ENCODE data around the gene RAX2. TPM values are rescaled to one million over a fixed set of nuclear protein-coding genes. Genes with fewer than 3 reads are reported as not detected.

Gene RAX2
- total and polyA plus RNA-seq, 9 of the 15 experiments (the other 6 are each of a cell fraction or from before 2014, with no cell fraction given), result not detected

GRCh38 chr19:3771000-3771905, 775 bp downstream of the RAX2 start:
- no peak for FAIRE-seq
- WGBS (ENCODE audit: insufficient coverage, low coverage, missing lambda C conversion rate), result 53% methylated on average over 21 of the region's 35 CpGs
- H3K4me3 ChIP-seq, result no peak overlapping the region
- no peak overlapping the region for H3K4me2 ChIP-seq (ENCODE audit: insufficient read depth, low read length)
- POLR2A ChIA-PET, result interaction anchor here (0.6 to 5.9 kb wide), 2 partner anchors 8 to 214 kb away, joined by 3 to 48 read pairs; partner anchors contain the start of genes APBA3, EEF2 and MRPL54
- H4K20me1 ChIP-seq (replicated peaks; ENCODE audit: control insufficient read depth, insufficient read depth, low read length), result no peaks in the 10 kb centered on the region
- peak overlapping the region in 1 of 2 experiments; percentile 71; a peak in 1 of 4 replicates for H3K9ac ChIP-seq (ENCODE audit: insufficient read depth in 1 of 2, low read depth in 2 of 2, low read length in 2 of 2)
- ATAC-seq, result no peak
- intact Hi-C loops (cut with micrococcal nuclease) (no loop called here), in situ Hi-C loops (cut with MboI) (no loop called here)
- H3K27me3 ChIP-seq (ENCODE audit: control insufficient read depth in 2 of 2, insufficient read depth in 2 of 2, low read length in 2 of 2), result no peaks in the 10 kb centered on the region
- no peak overlapping the region for H3K27ac ChIP-seq (ENCODE audit: extremely low read depth, low read depth, low read length)
- no peaks in the 10 kb centered on the region for H3K9me1 ChIP-seq (ENCODE audit: control insufficient read depth, insufficient read depth, low read length)
- H3K36me3 ChIP-seq (ENCODE audit: control insufficient read depth, insufficient read depth, low read length), result peaks cover 21% of the 10 kb centered on the region; the same call in 1 of the 3 replicates
- no peak overlapping the region for H2AFZ ChIP-seq (ENCODE audit: low read depth, low read length)
- CTCF ChIA-PET (ENCODE audit: low intra/inter-chr PET ratio), result no interaction called here
- no peaks in the 10 kb centered on the region for H3K9me3 ChIP-seq (replicated peaks; ENCODE audit: control insufficient read depth, insufficient read depth, low read depth, low read length)
- no peak for DNase-seq (ENCODE audit: extremely low read depth in 1 of 4, low spot score in 3 of 4)
- BruUV-seq (replicated peaks), result no TSS peak
- H3K4me1 ChIP-seq (replicated peaks in 1 of 2; ENCODE audit: control insufficient read depth in 2 of 2, insufficient read depth in 2 of 2, low read length in 2 of 2), result peaks cover 0 to 63% of the 10 kb centered on the region in 2 experiments; a peak in 3 of 5 replicates
- no peaks in the 10 kb centered on the region for H3K79me2 ChIP-seq (ENCODE audit: control insufficient read depth, insufficient read depth, low read length)
- no peak for TF ChIP-seq PTTG1 (tag; IDR thresholded peaks at IDR 0.05; ENCODE audit: low read depth)
- no peak for TF ChIP-seq KLF6 (CRISPR knock-in tag; IDR thresholded peaks at IDR 0.05; ENCODE audit: borderline replicate concordance)
- TF ChIP-seq ID3 (CRISPR knock-in tag; IDR thresholded peaks at IDR 0.05), result no peak
- no peak for TF ChIP-seq ID3 (tag; IDR thresholded peaks at IDR 0.05)
- no peak for TF ChIP-seq ZNF121 (CRISPR knock-in tag; conservative IDR thresholded peaks at IDR 0.05)
- TF ChIP-seq CREM (IDR thresholded peaks at IDR 0.05; ENCODE audit: low read depth), result no peak
- TF ChIP-seq FOXP1 (CRISPR knock-in tag; IDR thresholded peaks at IDR 0.05), result no peak
- TF ChIP-seq CGGBP1 (CRISPR knock-in tag; IDR thresholded peaks at IDR 0.05), result no peak
- TF ChIP-seq KDM1A (IDR thresholded peaks at IDR 0.05), result peak; percentile 33 to 43; a peak in 1 of 4 replicates
- peak; percentile 97 for TF ChIP-seq ZFP36 (IDR thresholded peaks at IDR 0.05; ENCODE audit: low read depth, low read length, partially characterized antibody)
- TF ChIP-seq FOS (IDR thresholded peaks at IDR 0.05; ENCODE audit: extremely low read depth, insufficient read length), result no peak
- TF ChIP-seq ZSCAN29 (IDR thresholded peaks at IDR 0.05), result no peak
- TF ChIP-seq TOE1 (IDR thresholded peaks at IDR 0.05; ENCODE audit: borderline replicate concordance), result no peak
- TF ChIP-seq TOE1 (CRISPR knock-in tag; IDR thresholded peaks at IDR 0.05; ENCODE audit: borderline replicate concordance, low read depth), result no peak
- no peak for TF ChIP-seq CBFA2T3 (IDR thresholded peaks at IDR 0.05)
- no peak for TF ChIP-seq MLLT1 (IDR thresholded peaks at IDR 0.05)
- TF ChIP-seq SMARCA5 (IDR thresholded peaks at IDR 0.05), result peak; percentile 81; the same call in 1 of the 2 replicates
- TF ChIP-seq MXI1 (IDR thresholded peaks at IDR 0.05; ENCODE audit: low read depth, low read length), result no peak
- peak; percentile 82 for TF ChIP-seq BCOR (IDR thresholded peaks at IDR 0.05)
- no peak for TF ChIP-seq ZNF280B (CRISPR knock-in tag; IDR thresholded peaks at IDR 0.05)
- TF ChIP-seq ZNF140 (CRISPR knock-in tag; IDR thresholded peaks at IDR 0.05), result no peak

Measured in K562 (cell line).